ENCODE data around the gene BMERB1. TPM values are rescaled to one million over a fixed set of nuclear protein-coding genes. Genes with fewer than 3 reads are reported as not detected.

Gene BMERB1
- polyA plus RNA-seq, 1 of the 3 experiments (the other 2 are of a cell fraction): 33.9 TPM

GRCh38 chr16:15491411-15491810 is 57.0 kb downstream of the BMERB1 start:
- WGBS (ENCODE audit: low lambda C conversion rate): 97% methylated on average over 4 of the region's 4 CpGs
- DNase-seq: no peak
- no peak overlapping the region for H3K4me2 ChIP-seq
- ChIA-PET CTCF (interaction anchor here (1.2 kb wide), 1 partner anchor 14 kb away, joined by 5 read pairs; no protein-coding TSS in a partner anchor), POLR2A (no interaction called here)
- H3K9me2 ChIP-seq: no peaks in the 10 kb centered on the region
- no peak overlapping the region for H3K9ac ChIP-seq
- H3K36me3 ChIP-seq (replicated peaks in 1 of 2; ENCODE audit: control insufficient read depth in 1 of 2, insufficient read depth in 2 of 2, low read length in 1 of 2): no peaks in the 10 kb centered on the region
- no peak overlapping the region for H3K4me3 ChIP-seq (ENCODE audit: low read depth in 2 of 2, low read length in 1 of 2)
- TF ChIP-seq, protein P1, sequence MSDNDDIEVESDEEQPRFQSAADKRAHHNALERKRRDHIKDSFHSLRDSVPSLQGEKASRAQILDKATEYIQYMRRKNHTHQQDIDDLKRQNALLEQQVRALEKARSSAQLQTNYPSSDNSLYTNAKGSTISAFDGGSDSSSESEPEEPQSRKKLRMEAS (IDR thresholded peaks at IDR 0.05; ENCODE audit: low read depth): no peak
- TF ChIP-seq USF1 (IDR thresholded peaks at IDR 0.05; ENCODE audit: borderline replicate concordance, low read depth) (no peak), SIN3A (IDR thresholded peaks at IDR 0.05; ENCODE audit: borderline replicate concordance, low read depth, low read length) (no peak), EZH2phosphoT487 (IDR thresholded peaks at IDR 0.05; ENCODE audit: borderline replicate concordance, low read depth) (no peak), TEAD4 (IDR thresholded peaks at IDR 0.05; ENCODE audit: borderline replicate concordance, insufficient read depth) (no peak), TAF1 (IDR thresholded peaks at IDR 0.05; ENCODE audit: borderline replicate concordance, low read depth, low read length) (no peak), MXI1 (IDR thresholded peaks at IDR 0.05; ENCODE audit: low read depth, low read length) (no peak), REST (IDR thresholded peaks at IDR 0.05; ENCODE audit: low read depth, low read length) (no peak), TCF12 (IDR thresholded peaks at IDR 0.05) (no peak), YY1 (IDR thresholded peaks at IDR 0.05; ENCODE audit: low read depth) (no peak), JUND (IDR thresholded peaks at IDR 0.05) (no peak), FOSL2 (IDR thresholded peaks at IDR 0.05; ENCODE audit: borderline replicate concordance, low read depth) (no peak)
- H2AFZ ChIP-seq (ENCODE audit: low read depth): no peak overlapping the region
- H3F3A ChIP-seq (replicated peaks; ENCODE audit: insufficient read depth): peaks cover 27% of the 10 kb centered on the region
- no peak overlapping the region for H3K27ac ChIP-seq (ENCODE audit: low read depth in 2 of 2, low read length in 1 of 2)
- H3K79me2 ChIP-seq (ENCODE audit: insufficient read depth): peaks cover 24% of the 10 kb centered on the region; the same call in 1 of the 2 replicates
- H3K27me3 ChIP-seq (ENCODE audit: insufficient read depth): no peaks in the 10 kb centered on the region
- H3K4me1 ChIP-seq (ENCODE audit: control insufficient read depth in 1 of 2, insufficient read depth in 2 of 2, low read depth in 1 of 2, low read length in 1 of 2): peaks cover 2 to 18% of the 10 kb centered on the region in 2 experiments; a peak in 3 of 4 replicates
- no peaks in the 10 kb centered on the region for H3K9me3 ChIP-seq
- H4K20me1 ChIP-seq (ENCODE audit: insufficient read depth): no peaks in the 10 kb centered on the region

DNA sequence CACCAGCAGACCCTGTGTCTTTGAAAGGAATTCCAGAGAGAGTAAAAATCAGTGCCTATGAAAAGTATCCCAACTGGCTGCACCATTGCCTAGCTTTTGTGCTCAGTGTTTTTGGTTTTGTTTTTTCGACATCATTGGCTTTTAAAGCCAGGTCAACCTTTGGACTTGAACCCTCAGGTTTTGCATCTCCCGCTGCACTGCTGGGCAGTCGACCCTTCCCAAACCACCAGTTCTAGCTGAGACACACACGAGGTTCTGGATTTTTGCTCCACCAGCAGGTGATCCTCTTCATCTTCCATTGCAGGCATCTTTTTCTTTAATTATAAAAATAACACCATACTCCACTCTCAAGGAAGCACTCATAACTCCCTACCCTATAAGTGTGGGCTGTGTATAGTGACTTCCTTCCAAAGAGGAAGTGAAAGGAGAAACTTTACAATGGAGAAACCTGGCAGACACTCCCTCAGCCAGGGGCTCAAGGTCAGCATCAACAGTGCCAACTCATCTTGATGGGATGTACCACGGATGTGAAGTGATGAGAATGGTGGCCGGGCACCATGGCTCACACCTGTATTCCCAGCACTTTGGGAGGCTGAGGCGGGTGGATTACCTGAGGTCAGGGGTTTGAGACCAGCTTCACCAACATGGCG is 57.8 kb downstream of the BMERB1 start:
- Histone ChIP-seq H3K36me3 (replicated peaks in 1 of 2; ENCODE audit: control insufficient read depth in 1 of 2, insufficient read depth in 2 of 2, low read length in 1 of 2) (peaks cover 0 to 5% of the 10 kb centered on the region in 2 experiments), H3K4me1 (ENCODE audit: control insufficient read depth in 1 of 2, insufficient read depth in 2 of 2, low read depth in 1 of 2, low read length in 1 of 2) (peaks cover 2 to 18% of the 10 kb centered on the region in 2 experiments; a peak in 3 of 4 replicates), H4K20me1 (ENCODE audit: insufficient read depth) (no peaks in the 10 kb centered on the region), H3K4me3 (ENCODE audit: low read depth in 2 of 2, low read length in 1 of 2) (no peak overlapping the region), H3K27me3 (ENCODE audit: insufficient read depth) (no peaks in the 10 kb centered on the region), H3F3A (replicated peaks; ENCODE audit: insufficient read depth) (peaks cover 25% of the 10 kb centered on the region), H3K27ac (ENCODE audit: low read depth in 2 of 2, low read length in 1 of 2) (no peak overlapping the region), H3K79me2 (ENCODE audit: insufficient read depth) (peaks cover 29% of the 10 kb centered on the region; the same call in 1 of the 2 replicates), H2AFZ (ENCODE audit: low read depth) (no peak overlapping the region), H3K9ac (no peak overlapping the region), H3K9me2 (no peaks in the 10 kb centered on the region), H3K9me3 (no peaks in the 10 kb centered on the region), H3K4me2 (no peak overlapping the region)
- 83% methylated on average over 8 of the region's 8 CpGs for WGBS (ENCODE audit: low lambda C conversion rate)
- ChIA-PET POLR2A (no interaction called here), CTCF (no interaction called here)
- DNase-seq: no peak
- no peak for TF ChIP-seq JUND (IDR thresholded peaks at IDR 0.05)
- TF ChIP-seq POLR2AphosphoS5 (IDR thresholded peaks at IDR 0.05; ENCODE audit: low read depth, low read length): no peak
- TF ChIP-seq FOXJ3 (CRISPR knock-in tag; IDR thresholded peaks at IDR 0.05): no peak
- TF ChIP-seq, protein P2, sequence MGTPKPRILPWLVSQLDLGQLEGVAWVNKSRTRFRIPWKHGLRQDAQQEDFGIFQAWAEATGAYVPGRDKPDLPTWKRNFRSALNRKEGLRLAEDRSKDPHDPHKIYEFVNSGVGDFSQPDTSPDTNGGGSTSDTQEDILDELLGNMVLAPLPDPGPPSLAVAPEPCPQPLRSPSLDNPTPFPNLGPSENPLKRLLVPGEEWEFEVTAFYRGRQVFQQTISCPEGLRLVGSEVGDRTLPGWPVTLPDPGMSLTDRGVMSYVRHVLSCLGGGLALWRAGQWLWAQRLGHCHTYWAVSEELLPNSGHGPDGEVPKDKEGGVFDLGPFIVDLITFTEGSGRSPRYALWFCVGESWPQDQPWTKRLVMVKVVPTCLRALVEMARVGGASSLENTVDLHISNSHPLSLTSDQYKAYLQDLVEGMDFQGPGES (IDR thresholded peaks at IDR 0.05; ENCODE audit: low read depth, low read length): no peak
- TF ChIP-seq, protein P1 (IDR thresholded peaks at IDR 0.05; ENCODE audit: low read depth): no peak
- no peak for TF ChIP-seq YY1 (IDR thresholded peaks at IDR 0.05; ENCODE audit: low read depth)
- no peak for TF ChIP-seq REST (IDR thresholded peaks at IDR 0.05; ENCODE audit: low read depth, low read length)
- TF ChIP-seq SMC3 (IDR thresholded peaks at IDR 0.05; ENCODE audit: low read depth, low read length): no peak
